Activated T-helper 17 cell treated with anti-CD3 and anti-CD28 coated beads, Interleukin-2, amount 50 U/mL, for 72 hours (primary cell): ENCODE data around the gene POC1B. TPM values are rescaled to one million over a fixed set of nuclear protein-coding genes. Genes with fewer than 3 reads are reported as not detected.

Experiments used
- ATAC-seq: fragments of 150-1000 bp; cut with Tn5 transposase; replicated peaks from 2 replicates; pipeline ENCODE4 v1.10.0; 2021; ENCODE audit warnings: mild to moderate bottlenecking, moderate library complexity
- H3K27ac Mint-ChIP-seq: one replicate; pipeline ENCODE4 v1.8.0; 2022; ENCODE audit warnings: mixed read lengths
- H3K27me3 Mint-ChIP-seq: one replicate; pipeline ENCODE4 v1.8.0; 2022; ENCODE audit warnings: mixed read lengths
- H3K36me3 Mint-ChIP-seq: one replicate; pipeline ENCODE4 v1.8.0; 2022; ENCODE audit warnings: low read depth, mild to moderate bottlenecking, mixed read lengths
- H3K4me1 Mint-ChIP-seq: one replicate; pipeline ENCODE4 v1.8.0; 2022; ENCODE audit warnings: mixed read lengths
- H3K4me3 Mint-ChIP-seq: one replicate; pipeline ENCODE4 v1.8.0; 2022; ENCODE audit warnings: mild to moderate bottlenecking, mixed read lengths
- H3K9me3 Mint-ChIP-seq: one replicate; pipeline ENCODE4 v1.8.0; 2022; ENCODE audit warnings: mixed read lengths
- total RNA-seq, 2 donors: library from RNA; stranded (reverse); gene quantifications; one replicate each; pipeline ENCODE4 v1.2.3, GENCODE V29; 2022

The POC1B gene
- total RNA-seq, 2 donors from 2014 or later: 47.5 to 54.3 TPM

- Mint-ChIP-seq H3K4me3 (peak overlapping the region; percentile 76), H3K36me3 (peaks cover 74% of the 10 kb centered on the region), H3K4me1 (peaks cover 26% of the 10 kb centered on the region), H3K27ac (peak overlapping the region; percentile 99), H3K27me3 (no peaks in the 10 kb centered on the region), H3K9me3 (peaks cover 4% of the 10 kb centered on the region)
- peak; percentile 89 for ATAC-seq
Measured at GRCh38 chr12:89494411-89495231, 31.2 kb downstream of the POC1B start.

GRCh38 chr12:89493670-89494302 lies 32.1 kb downstream of the POC1B start:
- ATAC-seq: no peak
- H3K27me3 Mint-ChIP-seq: no peaks in the 10 kb centered on the region
- H3K4me1 Mint-ChIP-seq: peaks cover 22% of the 10 kb centered on the region
- H3K9me3 Mint-ChIP-seq: peaks cover 4% of the 10 kb centered on the region
- H3K36me3 Mint-ChIP-seq: peaks cover 74% of the 10 kb centered on the region
- H3K27ac Mint-ChIP-seq: peak overlapping the region; percentile 99
- H3K4me3 Mint-ChIP-seq: peak overlapping the region; percentile 76

GRCh38 chr12:89492883-89493282 lies 33.0 kb downstream of the POC1B start:
- Mint-ChIP-seq H3K27ac (peak overlapping the region; percentile 99), H3K4me3 (no peak overlapping the region), H3K4me1 (peaks cover 20% of the 10 kb centered on the region), H3K27me3 (no peaks in the 10 kb centered on the region), H3K9me3 (peaks cover 4% of the 10 kb centered on the region), H3K36me3 (peaks cover 81% of the 10 kb centered on the region)
- no peak for ATAC-seq

DNA sequence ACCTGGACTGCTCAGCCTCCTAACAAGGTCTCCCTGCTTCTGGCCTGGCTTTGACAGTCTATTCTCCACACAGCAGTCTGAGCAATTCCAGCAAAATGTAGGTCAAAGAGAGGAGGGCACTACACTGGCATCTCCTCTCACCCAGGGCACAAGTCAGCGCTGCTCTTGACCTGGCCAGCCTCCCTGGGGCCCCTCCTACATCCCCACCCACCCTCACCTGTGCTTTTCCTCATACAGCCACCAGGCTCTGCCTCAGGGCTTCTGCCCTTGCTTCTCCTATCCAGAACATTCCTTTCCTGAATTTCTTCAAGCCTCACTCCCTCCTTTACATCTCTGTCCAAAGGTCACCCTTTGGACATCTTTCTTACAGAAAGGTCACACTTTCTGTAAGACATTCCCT lies 34.9 kb downstream of the POC1B start:
- no peak for ATAC-seq
- H3K36me3 Mint-ChIP-seq: peaks cover 83% of the 10 kb centered on the region
- no peak overlapping the region for H3K4me3 Mint-ChIP-seq
- peaks cover 30% of the 10 kb centered on the region for H3K4me1 Mint-ChIP-seq
- H3K27ac Mint-ChIP-seq: no peak overlapping the region
- H3K27me3 Mint-ChIP-seq: no peaks in the 10 kb centered on the region
- H3K9me3 Mint-ChIP-seq: peaks cover 4% of the 10 kb centered on the region

DNA sequence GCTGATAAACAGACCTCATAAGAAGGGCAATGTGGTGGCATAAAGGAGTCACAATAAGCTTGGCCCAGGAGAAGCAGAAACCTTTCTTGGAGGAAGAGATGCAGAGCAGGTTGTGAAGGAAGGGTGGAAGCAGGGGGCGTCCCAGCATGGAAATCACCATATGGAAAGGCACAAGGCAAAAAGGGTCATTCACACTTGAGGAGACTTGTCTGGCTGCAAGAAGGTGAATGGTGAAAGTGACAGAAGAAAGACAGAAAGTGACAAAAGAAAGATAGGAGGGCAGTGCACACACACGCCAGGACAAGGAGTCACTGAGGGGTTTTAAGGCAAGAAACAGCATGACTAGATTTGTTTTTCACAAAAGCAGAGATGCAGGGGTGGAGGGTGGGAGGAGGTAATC lies 39.6 kb downstream of the POC1B start:
- no peaks in the 10 kb centered on the region for H3K27me3 Mint-ChIP-seq
- peaks cover 11% of the 10 kb centered on the region for H3K4me1 Mint-ChIP-seq
- H3K4me3 Mint-ChIP-seq: no peak overlapping the region
- peak overlapping the region; percentile 4 for H3K27ac Mint-ChIP-seq
- peaks cover 80% of the 10 kb centered on the region for H3K36me3 Mint-ChIP-seq
- H3K9me3 Mint-ChIP-seq: no peaks in the 10 kb centered on the region
- no peak for ATAC-seq

GRCh38 chr12:89484470-89484869 lies 41.4 kb downstream of the POC1B start:
- H3K4me1 Mint-ChIP-seq: peaks cover 11% of the 10 kb centered on the region
- H3K27me3 Mint-ChIP-seq: no peaks in the 10 kb centered on the region
- no peak overlapping the region for H3K4me3 Mint-ChIP-seq
- peaks cover 62% of the 10 kb centered on the region for H3K36me3 Mint-ChIP-seq
- no peaks in the 10 kb centered on the region for H3K9me3 Mint-ChIP-seq
- ATAC-seq: no peak
- peak overlapping the region; percentile 34 for H3K27ac Mint-ChIP-seq

GRCh38 chr12:89481213-89481914 lies 44.5 kb downstream of the POC1B start:
- H3K27ac Mint-ChIP-seq: no peak overlapping the region
- no peak overlapping the region for H3K4me3 Mint-ChIP-seq
- H3K36me3 Mint-ChIP-seq: peaks cover 33% of the 10 kb centered on the region
- no peak for ATAC-seq
- H3K9me3 Mint-ChIP-seq: no peaks in the 10 kb centered on the region
- peaks cover 13% of the 10 kb centered on the region for H3K4me1 Mint-ChIP-seq
- H3K27me3 Mint-ChIP-seq: no peaks in the 10 kb centered on the region

- no peak for ATAC-seq
- no peak overlapping the region for H3K27ac Mint-ChIP-seq
Measured at GRCh38 chr12:89479982-89480381, 45.9 kb downstream of the POC1B start.

GRCh38 chr12:89477633-89478279 lies 48.1 kb downstream of the POC1B start:
- peak overlapping the region; percentile 44 for H3K27ac Mint-ChIP-seq
- no peaks in the 10 kb centered on the region for H3K9me3 Mint-ChIP-seq
- H3K27me3 Mint-ChIP-seq: no peaks in the 10 kb centered on the region
- ATAC-seq: peak; percentile 57
- H3K4me1 Mint-ChIP-seq: peaks cover 17% of the 10 kb centered on the region
- peak overlapping the region; percentile 57 for H3K4me3 Mint-ChIP-seq
- peaks cover 9% of the 10 kb centered on the region for H3K36me3 Mint-ChIP-seq

More at GRCh38 chr12:89479982-89480381, 45.9 kb downstream of the POC1B start:
- Mint-ChIP-seq H3K9me3 (no peaks in the 10 kb centered on the region), H3K36me3 (peaks cover 19% of the 10 kb centered on the region), H3K4me3 (no peak overlapping the region), H3K27me3 (no peaks in the 10 kb centered on the region), H3K4me1 (peaks cover 8% of the 10 kb centered on the region)

GRCh38 chr12:89476904-89477595 lies 48.8 kb downstream of the POC1B start:
- ATAC-seq: no peak
- H3K4me3 Mint-ChIP-seq: peak overlapping the region; percentile 57
- H3K4me1 Mint-ChIP-seq: peaks cover 23% of the 10 kb centered on the region
- H3K36me3 Mint-ChIP-seq: peaks cover 11% of the 10 kb centered on the region
- no peaks in the 10 kb centered on the region for H3K27me3 Mint-ChIP-seq
- H3K9me3 Mint-ChIP-seq: no peaks in the 10 kb centered on the region
- H3K27ac Mint-ChIP-seq: peak overlapping the region; percentile 44

GRCh38 chr12:89476232-89476631 lies 49.6 kb downstream of the POC1B start:
- H3K27ac Mint-ChIP-seq: no peak overlapping the region
- no peaks in the 10 kb centered on the region for H3K9me3 Mint-ChIP-seq
- peaks cover 27% of the 10 kb centered on the region for H3K4me1 Mint-ChIP-seq
- peak; percentile 32 for ATAC-seq
- H3K4me3 Mint-ChIP-seq: peak overlapping the region; percentile 57
- no peaks in the 10 kb centered on the region for H3K27me3 Mint-ChIP-seq
- H3K36me3 Mint-ChIP-seq: peaks cover 13% of the 10 kb centered on the region

- H3K4me1 Mint-ChIP-seq: peaks cover 35% of the 10 kb centered on the region
- peak overlapping the region; percentile 43 for H3K4me3 Mint-ChIP-seq
- peaks cover 16% of the 10 kb centered on the region for H3K36me3 Mint-ChIP-seq
- peak overlapping the region; percentile 48 for H3K27ac Mint-ChIP-seq
- ATAC-seq: peak; percentile 25
- H3K27me3 Mint-ChIP-seq: no peaks in the 10 kb centered on the region
- no peaks in the 10 kb centered on the region for H3K9me3 Mint-ChIP-seq
Measured at GRCh38 chr12:89475203-89475990, 50.5 kb downstream of the POC1B start.

GRCh38 chr12:89474615-89475014 lies 51.2 kb downstream of the POC1B start:
- Mint-ChIP-seq H3K27me3 (no peaks in the 10 kb centered on the region), H3K36me3 (peaks cover 17% of the 10 kb centered on the region), H3K9me3 (no peaks in the 10 kb centered on the region), H3K4me3 (peak overlapping the region; percentile 43), H3K27ac (peak overlapping the region; percentile 48), H3K4me1 (peaks cover 38% of the 10 kb centered on the region)
- no peak for ATAC-seq
